Stimulated activated CD8-positive, alpha-beta memory T cell treated with anti-CD3 and anti-CD28 coated beads, Interleukin-7, amount 100 ng/mL, for 1 hour (primary cell): ENCODE data around the gene TRIM24.

Experiments used
- DNase-seq, 2 donors: peaks; one replicate each; pipeline ENCODE4 v3.0.0-alpha.2; 2020; ENCODE audit warnings: low read depth in 2 of 2

TRIM24 gene

GRCh38 chr7:138575897-138576428 is 115.9 kb downstream of the TRIM24 start:
- DNase-seq: no peak

- DNase-seq: no peak
These were observed 119.1 kb downstream of the TRIM24 start for GRCh38 chr7:138579136-138579535.

GRCh38 chr7:138579671-138580070 is 119.6 kb downstream of the TRIM24 start:
- no peak for DNase-seq

- no peak for DNase-seq
These were observed 121.0 kb downstream of the TRIM24 start for GRCh38 chr7:138581065-138581464.

- no peak for DNase-seq
These were observed 124.2 kb downstream of the TRIM24 start for GRCh38 chr7:138584283-138584682.

- DNase-seq: no peak
These were observed 124.6 kb downstream of the TRIM24 start for GRCh38 chr7:138584696-138585095.

GRCh38 chr7:138585283-138585993 is 125.4 kb downstream of the TRIM24 start:
- no peak for DNase-seq

- no peak for DNase-seq
These were observed 127.4 kb downstream of the TRIM24 start for GRCh38 chr7:138587485-138587884.

GRCh38 chr7:138588986-138589385 is 128.9 kb downstream of the TRIM24 start:
- no peak for DNase-seq

- no peak for DNase-seq
These were observed 130.1 kb downstream of the TRIM24 start for GRCh38 chr7:138590154-138590553.

- no peak for DNase-seq
These were observed 135.4 kb downstream of the TRIM24 start for GRCh38 chr7:138595454-138595853.

- DNase-seq: no peak
These were observed 142.4 kb downstream of the TRIM24 start for GRCh38 chr7:138602451-138602850.

- no peak for DNase-seq
These were observed 143.7 kb downstream of the TRIM24 start for GRCh38 chr7:138603549-138604318.

GRCh38 chr7:138606236-138606635 is 146.2 kb downstream of the TRIM24 start:
- no peak for DNase-seq

GRCh38 chr7:138607216-138608126 is 147.4 kb downstream of the TRIM24 start:
- no peak for DNase-seq

GRCh38 chr7:138608275-138608674 is 148.2 kb downstream of the TRIM24 start:
- no peak for DNase-seq

GRCh38 chr7:138610671-138611170 is 150.7 kb downstream of the TRIM24 start:
- DNase-seq: no peak

- DNase-seq: no peak
These were observed 153.6 kb downstream of the TRIM24 start for GRCh38 chr7:138613630-138614029.

- no peak for DNase-seq
These were observed 156.0 kb downstream of the TRIM24 start for GRCh38 chr7:138616085-138616484.

- no peak for DNase-seq
These were observed 158.4 kb downstream of the TRIM24 start for GRCh38 chr7:138618506-138618905.

GRCh38 chr7:138618933-138619332 is 158.9 kb downstream of the TRIM24 start:
- DNase-seq: no peak

GRCh38 chr7:138622841-138623240 is 162.8 kb downstream of the TRIM24 start:
- no peak for DNase-seq
